GM21717 (cell line): ENCODE measurements around the gene MICU2.

ENCODE experiments used
- ATAC-seq: cut with Tn5 transposase; IDR thresholded peaks from one replicate; pipeline ENCODE4 v1.9.1; 2021; ENCODE audit warnings: mild to moderate bottlenecking, moderate library complexity; ENCODE audit not compliant: unreplicated experiment

Gene MICU2

DNA sequence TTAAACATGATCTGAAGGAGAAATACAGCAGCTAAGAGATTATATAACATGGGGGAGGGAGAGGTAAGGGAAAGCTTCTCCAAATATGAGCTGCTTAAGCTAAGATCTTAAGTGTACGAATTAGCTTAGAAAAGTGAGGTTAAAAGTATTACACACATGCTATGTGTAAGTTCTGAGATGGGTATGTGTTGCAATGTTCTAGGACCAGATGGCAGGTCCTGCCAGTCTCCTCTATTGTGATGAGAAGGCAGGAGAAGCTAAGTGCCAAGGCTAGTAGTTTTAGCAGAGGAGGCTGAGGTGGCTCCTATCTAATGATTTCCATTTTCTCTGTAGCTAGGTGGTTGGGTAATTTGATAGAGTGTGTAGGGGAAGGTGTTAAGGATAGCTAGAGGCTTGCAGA is 57.6 kb downstream of the MICU2 start:
- no peak for ATAC-seq

DNA sequence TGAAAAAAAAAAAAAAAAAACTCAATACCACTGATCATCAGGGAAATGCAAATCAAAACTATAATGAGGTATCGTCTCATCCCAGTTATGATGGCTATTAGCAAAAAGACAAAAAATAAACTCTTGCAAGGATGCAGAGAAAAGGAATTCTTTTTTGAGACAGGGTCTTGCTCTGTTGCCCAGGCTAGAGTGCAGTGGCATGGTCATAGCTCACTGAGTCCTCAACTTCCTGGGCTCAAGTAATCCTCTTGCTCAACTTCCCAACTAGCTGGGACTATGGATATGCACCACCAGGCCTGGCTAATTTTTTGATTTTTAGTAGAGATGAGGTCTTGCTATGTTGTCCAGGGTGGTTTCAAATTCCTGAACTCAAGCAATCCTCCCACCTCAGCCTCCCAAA is 59.5 kb downstream of the MICU2 start:
- ATAC-seq = no peak

DNA sequence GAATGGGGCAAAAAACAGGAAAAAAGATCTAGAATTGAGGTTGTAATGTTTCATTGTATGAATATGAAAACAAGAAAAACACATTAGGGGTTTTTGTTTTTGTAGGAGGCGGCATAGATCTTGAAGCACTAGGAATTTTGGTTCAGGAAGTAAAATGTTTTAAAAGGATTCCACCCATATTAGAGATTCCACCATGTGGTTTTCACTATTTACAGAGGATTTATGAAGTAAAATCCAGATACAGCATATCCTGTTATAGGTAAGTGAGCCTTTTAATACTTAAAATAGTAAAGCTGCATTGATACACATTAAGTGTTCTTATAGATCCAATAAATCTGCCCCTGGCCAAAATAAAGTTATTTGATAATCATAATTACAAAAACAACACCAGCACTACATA is 61.4 kb downstream of the MICU2 start:
- ATAC-seq = no peak

DNA sequence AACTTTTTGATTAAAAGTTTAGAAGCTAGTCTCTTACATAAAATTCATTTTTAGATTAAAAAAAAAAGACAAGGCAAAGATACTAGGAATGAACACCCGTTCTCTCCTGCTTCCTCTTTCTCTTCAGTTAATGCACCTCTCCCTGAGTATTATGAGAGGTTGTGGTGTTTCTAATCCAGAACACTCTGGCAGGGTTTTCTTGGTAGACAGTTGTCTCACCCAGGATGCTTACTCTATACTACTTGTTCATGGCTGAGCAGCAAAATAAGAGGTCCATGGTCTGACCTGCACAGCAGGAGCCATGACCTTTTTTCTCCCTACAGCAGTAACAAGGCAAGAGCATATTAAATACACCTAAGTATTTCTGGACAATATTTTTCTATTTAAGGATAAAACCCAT is 62.0 kb downstream of the MICU2 start:
- ATAC-seq = no peak

DNA sequence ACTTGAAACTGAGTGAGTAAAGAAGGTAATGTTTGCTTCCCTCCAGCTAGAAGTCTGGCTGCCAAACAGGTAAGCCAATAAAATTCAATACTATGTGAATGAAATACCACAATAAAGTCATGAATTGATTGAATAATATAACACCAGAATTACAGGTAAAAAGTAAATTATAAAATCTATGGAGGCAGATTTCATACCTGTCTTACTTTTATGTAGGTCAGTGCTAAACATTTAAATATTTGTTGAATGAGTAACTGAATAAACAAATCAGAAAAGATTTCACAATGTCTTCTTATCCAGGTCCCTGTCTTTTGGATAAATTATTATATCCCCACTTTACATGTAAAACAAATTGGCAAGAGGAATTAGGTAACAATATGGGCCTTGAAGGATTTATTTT is 62.7 kb downstream of the MICU2 start:
- ATAC-seq = no peak

DNA sequence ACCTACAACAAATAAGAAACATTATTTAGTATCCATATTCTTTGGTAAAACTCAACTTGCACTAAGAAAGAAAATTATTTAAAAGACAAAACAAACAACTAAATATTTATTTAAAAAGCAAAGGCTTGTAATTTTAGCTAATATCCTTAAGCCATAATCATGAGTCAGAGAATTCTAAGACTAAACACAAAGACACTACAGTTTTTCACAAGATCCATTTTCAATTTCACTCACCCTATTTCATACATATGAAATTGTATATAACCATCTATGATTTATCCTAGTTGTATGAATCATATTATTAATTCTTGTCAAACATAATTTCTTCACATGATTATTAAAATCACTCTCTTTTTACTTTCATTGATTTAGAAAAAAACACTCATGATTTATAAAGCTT is 64.3 kb downstream of the MICU2 start:
- ATAC-seq = no peak

DNA sequence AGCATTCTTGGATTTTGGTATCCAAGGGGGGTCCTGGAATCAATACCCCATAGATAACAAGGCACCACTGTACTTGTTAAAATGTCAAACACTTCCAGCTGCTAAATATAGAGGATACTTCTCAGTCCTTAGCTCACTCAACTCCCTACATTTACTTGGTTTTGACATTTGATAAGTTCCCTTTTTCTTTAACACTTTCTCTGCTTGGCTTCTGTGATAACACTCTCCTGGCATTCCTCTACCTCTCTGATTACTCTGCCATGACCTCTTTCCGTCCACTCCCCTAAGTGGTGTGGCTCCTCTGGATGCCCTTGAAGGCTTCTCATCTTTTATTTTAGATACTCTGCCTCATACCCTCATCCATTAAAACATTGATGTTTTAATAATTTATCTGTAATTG is 65.2 kb downstream of the MICU2 start:
- ATAC-seq = no peak

DNA sequence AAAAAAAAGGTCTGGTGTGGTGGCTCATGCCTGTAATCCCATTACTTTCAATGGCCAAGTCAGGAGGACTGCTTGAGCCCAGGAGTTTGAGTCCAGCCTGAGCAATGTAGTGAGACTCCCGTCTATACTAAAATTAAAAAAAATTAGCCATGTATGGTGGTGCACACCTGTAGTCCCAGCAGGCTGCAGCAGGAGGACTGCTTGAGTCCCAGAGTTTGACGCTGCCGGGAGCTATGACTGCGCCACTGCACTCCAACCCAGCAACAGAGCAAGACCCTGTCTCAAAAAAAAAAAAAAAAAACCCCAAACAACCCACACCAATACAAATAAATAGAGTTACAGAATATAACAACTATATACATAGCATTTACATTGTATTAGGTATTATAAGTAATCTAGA is 65.7 kb downstream of the MICU2 start:
- no peak for ATAC-seq

DNA sequence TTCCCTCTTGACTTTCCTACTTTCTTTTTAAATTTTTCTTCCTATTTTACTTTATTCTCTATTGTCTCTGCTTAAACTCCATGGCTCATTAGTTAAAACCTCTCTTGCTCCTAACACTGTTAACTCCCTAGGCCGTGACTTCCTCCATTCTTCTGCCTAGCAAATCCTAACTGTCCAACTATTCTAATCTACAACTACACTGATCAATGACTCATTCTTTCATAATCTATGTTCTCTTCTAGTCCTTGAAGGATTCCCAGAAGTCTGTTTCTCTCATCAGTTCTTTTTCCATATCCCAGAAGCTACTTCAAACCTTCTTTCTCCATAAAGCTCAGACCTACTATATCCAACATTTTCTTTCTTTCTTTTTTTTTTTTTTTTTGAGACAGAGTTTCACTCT is 66.9 kb downstream of the MICU2 start:
- no peak for ATAC-seq

DNA sequence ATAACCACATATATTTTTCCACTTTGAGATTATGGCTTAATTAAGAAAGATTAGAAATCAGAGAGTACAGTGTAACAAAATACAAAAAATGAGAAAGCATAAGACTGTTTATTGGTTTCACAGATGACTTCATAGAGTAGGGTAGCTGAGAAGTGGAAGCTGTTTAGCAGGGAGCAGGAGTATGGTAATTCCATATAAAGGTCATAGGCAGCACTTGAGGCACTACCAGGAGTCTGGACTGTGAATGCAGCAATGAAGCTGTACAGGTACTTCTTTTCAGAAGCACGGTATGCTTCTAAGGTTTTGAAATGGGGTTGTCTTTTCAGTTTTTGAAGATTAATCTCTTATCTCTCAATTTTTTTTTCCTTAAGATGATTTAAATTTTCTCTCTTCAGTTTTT is 69.2 kb downstream of the MICU2 start:
- ATAC-seq = no peak

DNA sequence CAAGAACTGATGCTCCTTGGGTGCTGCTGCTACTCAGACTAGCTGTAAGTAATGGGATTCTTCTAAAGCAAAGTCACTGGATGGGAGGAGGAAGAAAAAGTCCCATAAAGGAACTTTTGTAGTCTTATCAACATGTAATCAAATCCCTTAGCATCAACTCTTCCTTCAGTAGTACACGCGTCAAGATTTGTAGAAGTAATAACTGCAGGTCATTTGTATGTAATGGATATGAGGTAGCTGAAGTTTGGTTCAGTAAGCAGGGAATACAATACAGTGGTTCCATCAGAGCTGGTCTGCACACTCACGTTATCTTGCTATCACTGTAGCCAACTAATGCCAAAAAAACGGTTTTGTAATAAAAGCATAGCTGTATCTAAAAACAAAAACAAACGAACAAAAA is 72.5 kb downstream of the MICU2 start:
- no peak for ATAC-seq

DNA sequence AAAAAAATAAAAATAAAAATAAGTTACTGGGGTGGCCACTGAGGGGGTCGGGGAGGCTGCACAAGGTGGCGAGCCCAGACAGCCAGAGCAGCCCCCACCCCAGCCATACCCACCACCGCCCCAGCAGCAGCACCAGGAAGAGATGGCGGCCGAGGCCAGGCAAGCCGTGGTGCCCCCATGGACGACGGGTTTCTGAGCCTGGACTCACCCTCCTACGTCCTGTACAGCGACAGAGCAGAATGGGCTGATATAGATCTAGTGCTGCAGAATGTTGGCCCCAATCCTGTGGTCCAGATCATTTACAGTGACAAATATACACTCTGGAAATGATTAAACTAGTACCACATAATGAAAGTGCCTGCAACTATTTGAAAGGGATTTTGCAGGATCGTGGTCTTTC is 73.3 kb downstream of the MICU2 start:
- no peak for ATAC-seq

DNA sequence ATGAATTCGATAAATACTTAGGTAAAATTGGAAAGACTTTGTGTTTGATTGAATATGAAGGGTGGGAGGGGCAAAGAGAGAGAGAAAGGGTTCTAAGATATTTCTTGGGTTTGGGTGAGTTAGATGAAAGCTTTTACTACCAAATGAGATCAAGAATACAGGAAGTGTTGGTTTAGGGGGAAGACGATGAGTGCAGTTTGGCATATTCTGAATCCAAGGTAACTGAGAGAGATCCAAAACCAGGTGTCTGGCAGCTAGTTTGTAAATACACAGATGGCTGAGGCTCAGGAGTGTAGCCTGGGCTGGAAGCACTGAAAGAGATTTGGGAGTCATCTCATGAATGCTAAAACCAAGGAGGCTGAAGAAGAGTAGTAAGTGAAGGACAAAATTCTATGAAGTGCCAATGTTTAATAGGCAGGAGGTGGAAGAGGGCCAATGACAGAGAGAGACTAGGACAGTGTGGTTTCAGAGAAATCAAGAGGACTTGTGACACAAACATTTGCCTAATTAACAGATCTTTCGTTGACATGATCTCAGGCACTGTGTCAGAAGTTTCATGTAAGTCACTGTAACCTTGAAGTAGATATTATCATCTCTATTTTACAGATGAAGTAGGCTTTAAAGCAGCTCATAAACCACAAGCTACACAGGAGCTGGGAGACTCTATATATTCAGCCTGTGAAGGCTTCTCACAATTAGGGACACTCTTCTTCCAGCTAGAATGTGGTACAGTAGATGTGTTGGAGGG is 74.7 kb downstream of the MICU2 start:
- ATAC-seq = no peak

DNA sequence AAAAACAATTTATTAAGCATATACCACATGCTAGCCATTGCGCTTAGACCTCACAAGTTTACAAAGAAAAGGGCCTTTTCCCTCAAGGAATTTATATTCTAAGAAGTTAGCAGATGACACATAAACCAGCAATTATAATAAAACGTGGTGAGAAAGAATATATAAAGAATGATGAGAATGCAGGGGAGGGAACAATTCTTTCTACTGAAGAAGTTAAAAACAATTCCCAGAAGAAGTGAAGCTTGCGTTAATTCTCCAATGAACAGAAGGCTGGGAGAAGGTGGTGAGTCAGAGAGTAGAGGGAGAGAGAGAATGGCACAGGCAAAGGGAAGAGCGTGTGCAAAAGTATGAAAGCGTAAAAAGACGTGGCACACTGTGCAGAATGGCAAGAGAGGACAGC is 75.4 kb downstream of the MICU2 start:
- no peak for ATAC-seq

DNA sequence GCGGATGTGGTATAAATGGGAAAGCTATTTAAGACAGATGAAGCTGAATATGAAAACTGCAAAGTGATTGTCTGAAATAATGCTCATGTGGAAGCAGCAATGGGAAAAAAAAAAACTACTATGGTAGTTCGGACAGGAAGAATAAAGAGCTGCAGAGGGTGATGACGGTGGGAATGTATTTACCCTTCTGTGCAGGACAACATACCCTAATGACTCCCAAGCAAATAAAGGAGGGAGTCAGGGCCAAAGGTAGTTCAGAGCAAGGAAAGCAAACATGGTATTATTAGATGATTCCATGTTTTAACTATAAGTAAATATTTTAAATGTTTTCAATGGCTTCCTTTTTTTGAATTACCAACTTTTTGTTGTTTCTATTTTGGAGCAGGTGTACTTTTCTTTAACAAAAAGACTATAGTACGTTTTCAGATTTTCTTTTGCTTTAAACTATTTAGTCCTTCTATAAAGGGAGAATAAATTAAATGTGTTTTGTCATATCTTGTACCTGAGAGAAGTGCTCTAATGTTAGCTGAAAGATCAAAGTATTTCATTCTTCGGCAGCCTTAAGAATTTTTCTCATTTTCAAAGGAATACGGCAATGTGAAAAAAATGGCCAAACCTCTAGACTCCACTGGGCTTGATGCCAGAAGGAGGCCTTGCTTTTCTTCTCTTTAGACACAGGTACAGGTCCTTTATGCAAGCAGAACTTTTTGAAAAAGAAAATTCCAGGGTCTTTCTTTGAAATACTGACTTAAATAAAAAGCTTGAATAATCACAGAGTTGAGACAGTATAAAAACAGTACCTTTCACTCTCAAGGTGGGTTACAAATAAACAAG is 77.0 kb downstream of the MICU2 start:
- no peak for ATAC-seq

DNA sequence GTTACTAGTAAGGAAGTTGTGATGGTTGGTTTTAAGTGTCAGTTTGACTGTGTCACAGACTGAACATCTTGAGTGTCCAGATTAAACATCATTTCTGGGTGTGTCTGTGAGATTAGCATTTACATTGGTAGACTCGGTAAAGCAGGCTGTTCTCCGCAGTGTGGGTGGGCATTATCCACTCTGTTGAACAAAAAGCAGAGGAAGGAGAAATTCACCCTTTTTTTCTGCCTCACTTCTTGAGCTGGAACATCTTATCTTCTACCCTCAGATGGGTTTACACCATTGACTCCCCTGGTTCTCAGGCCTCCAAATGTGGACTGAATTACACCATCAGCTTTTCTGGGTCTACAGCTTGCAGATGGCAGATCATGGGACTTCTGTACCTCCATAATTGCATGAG is 81.1 kb downstream of the MICU2 start:
- no peak for ATAC-seq

DNA sequence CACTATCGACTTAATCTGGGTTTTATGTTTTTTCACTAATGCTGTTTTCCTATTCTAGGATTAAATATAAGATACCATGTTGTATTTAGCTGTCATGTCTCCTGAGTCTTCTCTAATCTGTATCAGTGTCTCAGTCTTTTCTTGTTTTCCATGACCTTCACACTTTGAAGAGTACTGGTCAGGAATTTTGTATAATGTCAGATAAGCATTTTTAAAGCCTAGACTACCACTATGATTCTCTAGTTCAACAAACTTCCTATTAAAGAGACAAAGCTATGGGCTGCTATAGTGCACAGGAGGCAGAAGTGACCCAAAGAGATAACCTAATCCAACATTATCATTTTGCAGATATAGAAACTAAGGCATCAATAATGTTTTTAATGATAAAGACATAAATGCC is 81.8 kb downstream of the MICU2 start:
- no peak for ATAC-seq

DNA sequence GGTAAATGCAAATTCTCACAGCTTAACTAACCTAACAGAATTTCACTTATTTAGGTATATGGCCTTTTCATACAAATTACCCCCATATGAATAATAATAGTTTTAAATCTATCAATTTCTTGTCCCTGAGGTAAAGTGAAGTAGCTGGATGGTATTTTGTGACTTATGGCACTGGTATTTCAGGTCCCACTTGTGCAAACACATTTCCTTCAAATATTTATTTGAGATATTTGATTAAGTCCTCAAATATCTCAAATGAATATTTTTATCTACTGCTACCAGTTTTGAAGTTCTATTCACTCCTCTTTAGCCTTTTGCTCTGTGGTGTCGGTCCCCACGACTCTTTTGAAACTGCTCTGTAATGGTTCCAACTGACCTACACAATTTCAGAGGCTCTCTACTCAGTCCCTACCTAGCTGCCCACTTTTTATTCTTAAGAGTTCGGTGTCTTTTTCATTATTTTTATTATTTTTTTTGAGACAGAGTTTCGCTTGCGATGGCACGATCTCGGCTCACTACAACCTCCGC is 85.3 kb downstream of the MICU2 start:
- ATAC-seq = no peak

DNA sequence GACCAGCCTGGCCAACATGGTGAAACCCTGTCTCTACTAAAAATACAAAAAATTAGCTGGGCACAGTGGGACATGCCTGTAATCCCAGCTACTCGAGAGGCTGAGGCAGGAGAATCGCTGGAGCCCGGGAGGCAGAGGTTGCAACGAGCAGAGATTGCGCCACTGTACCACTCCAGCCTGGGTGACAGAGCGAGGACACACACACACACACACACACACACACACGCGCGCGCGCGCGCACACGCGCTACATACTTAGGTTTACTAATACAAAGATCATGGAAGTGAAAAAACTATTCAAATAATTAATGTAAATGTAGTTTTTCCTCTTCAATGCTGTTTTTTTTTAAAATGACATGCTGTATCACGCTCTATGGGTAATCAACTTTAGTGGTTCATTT is 86.4 kb downstream of the MICU2 start:
- ATAC-seq = no peak

DNA sequence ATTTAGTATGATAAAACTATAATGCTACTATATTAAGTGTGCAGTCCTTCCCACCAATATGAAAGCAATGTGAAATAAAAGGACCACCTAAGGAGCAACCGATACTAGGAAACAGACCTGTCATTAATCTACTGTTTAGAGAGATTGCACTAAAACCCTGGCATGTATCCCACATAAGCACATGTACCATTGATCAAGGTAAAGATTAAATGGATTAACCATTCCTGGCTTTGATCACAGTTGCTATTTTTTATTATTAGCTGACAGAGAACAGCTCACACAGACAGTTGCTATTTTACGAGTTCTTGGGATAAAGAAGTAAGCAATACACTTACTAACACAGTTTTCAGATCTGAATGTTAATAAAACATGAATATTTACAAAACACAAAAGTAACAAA is 87.2 kb downstream of the MICU2 start:
- ATAC-seq = no peak

DNA sequence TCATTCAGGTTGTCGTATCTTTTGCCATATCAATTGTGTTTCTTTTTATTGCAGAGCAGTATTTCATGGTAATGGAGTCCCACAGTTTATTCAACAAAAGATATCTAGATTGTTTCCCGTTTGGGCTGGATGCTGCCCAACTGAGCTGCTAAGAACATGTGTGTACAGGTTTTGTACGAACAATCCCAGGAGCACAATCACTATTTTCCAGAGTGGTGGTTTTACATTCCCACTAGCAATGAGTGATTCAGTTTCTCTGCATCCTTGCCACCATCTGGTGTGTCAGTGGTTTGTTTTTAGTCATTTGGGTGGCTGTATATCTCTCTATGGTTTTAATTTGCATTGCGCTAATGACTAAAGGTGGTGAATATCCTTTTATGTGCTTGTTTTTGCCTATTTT is 92.1 kb downstream of the MICU2 start:
- ATAC-seq = no peak

DNA sequence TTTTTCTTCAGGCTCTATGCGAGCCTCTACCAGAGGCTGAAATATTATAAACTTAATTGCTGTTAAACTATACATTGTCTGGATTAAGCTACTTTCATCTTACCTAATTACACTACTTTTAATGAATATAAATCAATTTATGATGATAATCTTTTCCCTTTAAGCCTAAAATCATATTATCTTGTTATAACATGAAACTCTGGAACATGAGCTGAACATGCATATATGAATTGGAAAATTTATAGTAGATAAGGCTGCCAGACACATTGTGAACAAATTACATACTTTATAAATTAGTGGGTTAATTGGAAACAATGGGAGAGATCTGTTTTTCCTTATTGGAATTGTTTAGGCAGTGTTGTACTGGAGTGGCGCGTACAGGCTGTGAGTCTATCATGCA is 99.6 kb downstream of the MICU2 start:
- no peak for ATAC-seq
